WTC11 (cell line): Measurements from ENCODE around the gene OSBP2. TPM values are rescaled to one million over a fixed set of nuclear protein-coding genes. Genes with fewer than 3 reads are reported as not detected.

Experiments
- ATAC-seq: fragments of 200-7000 bp; cut with Tn5 transposase; 2 replicates; pipeline ENCODE4 v1.10.0; 2021; ENCODE audit warnings: mild to moderate bottlenecking, moderate library complexity
- CTCF ChIA-PET: fragments of 300-600 bp; sonication (Branson Sonifier 250); formaldehyde crosslinking; loops from one replicate; lab custom pipeline; 2021; ENCODE audit warnings: antibody characterized with exemption; lab: Charles Lee
- POLR2A ChIA-PET: fragments of 350-600 bp; sonication (Branson Sonifier 250); formaldehyde crosslinking; loops from one replicate; lab custom pipeline; 2021; ENCODE audit warnings: antibody characterized with exemption; lab: Charles Lee
- DNase-seq: peaks from one replicate; pipeline ENCODE4 v3.0.0; 2021; ENCODE audit warnings: low spot score
- H3K27ac Mint-ChIP-seq: 2 replicates; pipeline ENCODE4 v1.8.0; 2021; ENCODE audit warnings: mixed read lengths
- H3K27me3 Mint-ChIP-seq: 2 replicates; pipeline ENCODE4 v1.8.0; 2021; ENCODE audit warnings: low read depth, mild to moderate bottlenecking, moderate library complexity, mixed read lengths
- H3K36me3 Mint-ChIP-seq: 2 replicates; pipeline ENCODE4 v1.8.0; 2021; ENCODE audit warnings: mixed read lengths
- H3K4me1 Mint-ChIP-seq: 2 replicates; pipeline ENCODE4 v1.8.0; 2022; ENCODE audit warnings: mixed read lengths
- H3K4me3 Mint-ChIP-seq: 2 replicates; pipeline ENCODE4 v1.8.0; 2021; ENCODE audit warnings: mild to moderate bottlenecking, moderate library complexity, mixed read lengths
- H3K9me3 Mint-ChIP-seq: 2 replicates; pipeline ENCODE4 v1.8.0; 2021; ENCODE audit warnings: mixed read lengths
- ATF1 ChIP-seq: sonication (generic); formaldehyde crosslinking; IDR thresholded peaks from 2 replicates; pipeline ENCODE4 v1.8.1; 2023; ENCODE audit warnings: mild to moderate bottlenecking, moderate library complexity, missing genetic modification reagents
- CREB1 ChIP-seq: sonication (generic); formaldehyde crosslinking; IDR thresholded peaks from 2 replicates; pipeline ENCODE4 v1.8.0; 2023; ENCODE audit warnings: mild to moderate bottlenecking, missing genetic modification reagents
- ELF4 ChIP-seq: sonication (generic); formaldehyde crosslinking; IDR thresholded peaks from 2 replicates; pipeline ENCODE4 v1.8.1; 2022; ENCODE audit warnings: low read depth, mild to moderate bottlenecking, moderate library complexity, missing genetic modification reagents
- FOXP1 ChIP-seq: sonication (generic); formaldehyde crosslinking; IDR thresholded peaks from 2 replicates; pipeline ENCODE4 v1.8.0; 2022; ENCODE audit warnings: missing genetic modification reagents, mild to moderate bottlenecking, moderate library complexity, borderline replicate concordance
- NFYB ChIP-seq: sonication (generic); formaldehyde crosslinking; conservative IDR thresholded peaks from 2 replicates; pipeline ENCODE4 v1.8.0; 2022; ENCODE audit warnings: low read depth, missing genetic modification reagents
- NR1H2 ChIP-seq: sonication (generic); formaldehyde crosslinking; IDR thresholded peaks from 2 replicates; pipeline ENCODE4 v1.9.0; 2021; ENCODE audit warnings: mild to moderate bottlenecking, moderate library complexity, missing genetic modification reagents
- RORB ChIP-seq: fragments of 250-450 bp; sonication (Bioruptor Pico); IDR thresholded peaks from 2 replicates; pipeline ENCODE4 v1.9.0; 2021; ENCODE audit warnings: mild to moderate bottlenecking
- SMAD4 ChIP-seq: sonication (generic); formaldehyde crosslinking; IDR thresholded peaks from 2 replicates; pipeline ENCODE4 v1.8.0; 2022; ENCODE audit warnings: mild to moderate bottlenecking, missing genetic modification reagents
- SOX15 ChIP-seq: fragments of 250-450 bp; sonication (Bioruptor Pico); IDR thresholded peaks from 2 replicates; pipeline ENCODE4 v1.9.0; 2021; ENCODE audit warnings: mild to moderate bottlenecking
- ZBTB21 ChIP-seq: sonication (generic); formaldehyde crosslinking; IDR thresholded peaks from 2 replicates; pipeline ENCODE4 v1.8.1; 2023; ENCODE audit warnings: mild to moderate bottlenecking, missing genetic modification reagents, borderline replicate concordance
- ZNF232 ChIP-seq: sonication (generic); formaldehyde crosslinking; IDR thresholded peaks from 2 replicates; pipeline ENCODE4 v1.8.0; 2022; ENCODE audit warnings: mild to moderate bottlenecking, missing genetic modification reagents
- ZNF263 ChIP-seq: sonication (generic); formaldehyde crosslinking; IDR thresholded peaks from 2 replicates; pipeline ENCODE4 v1.8.1; 2022; ENCODE audit warnings: low read depth, mild to moderate bottlenecking, moderate library complexity, missing genetic modification reagents
- ZNF671 ChIP-seq: fragments of 250-450 bp; sonication (Bioruptor Pico); IDR thresholded peaks from 2 replicates; pipeline ENCODE4 v1.8.0; 2021; ENCODE audit warnings: mild to moderate bottlenecking
- total RNA-seq: library from RNA; stranded (reverse); gene quantifications from 3 replicates; pipeline ENCODE4 v1.2.3, GENCODE V29; 2021
- TF ChIP-seq, protein P1 (sequence below): sonication (generic); formaldehyde crosslinking; conservative IDR thresholded peaks from 2 replicates; pipeline ENCODE4 v1.8.1; 2023; ENCODE audit warnings: mild to moderate bottlenecking, low read depth, missing genetic modification reagents, moderate library complexity
- TF ChIP-seq, protein P2 (sequence below): sonication (generic); formaldehyde crosslinking; IDR thresholded peaks from 2 replicates; pipeline ENCODE4 v1.8.0; 2022; ENCODE audit warnings: missing genetic modification reagents
- TF ChIP-seq, protein P3 (sequence below): fragments of 250-450 bp; sonication (Bioruptor Pico); IDR thresholded peaks from 2 replicates; pipeline ENCODE4 v1.8.0; 2021; ENCODE audit warnings: mild to moderate bottlenecking
- TF ChIP-seq, protein P4 (sequence below): fragments of 200-600 bp; IDR thresholded peaks from 2 replicates; pipeline ENCODE4 v1.8.0; 2022; ENCODE audit warnings: antibody characterized with exemption
- TF ChIP-seq, protein P5 (sequence below): sonication (generic); formaldehyde crosslinking; IDR thresholded peaks from 2 replicates; pipeline ENCODE4 v1.8.0; 2022; ENCODE audit warnings: mild to moderate bottlenecking, missing genetic modification reagents
- TF ChIP-seq, protein P6 (sequence below): fragments of 250-450 bp; sonication (Bioruptor Pico); IDR thresholded peaks from 2 replicates; pipeline ENCODE4 v1.9.0; 2021; ENCODE audit warnings: mild to moderate bottlenecking, borderline replicate concordance

The OSBP2 gene
- total RNA-seq, 1 experiment from 2014 or later: 4.1 TPM

DNA sequence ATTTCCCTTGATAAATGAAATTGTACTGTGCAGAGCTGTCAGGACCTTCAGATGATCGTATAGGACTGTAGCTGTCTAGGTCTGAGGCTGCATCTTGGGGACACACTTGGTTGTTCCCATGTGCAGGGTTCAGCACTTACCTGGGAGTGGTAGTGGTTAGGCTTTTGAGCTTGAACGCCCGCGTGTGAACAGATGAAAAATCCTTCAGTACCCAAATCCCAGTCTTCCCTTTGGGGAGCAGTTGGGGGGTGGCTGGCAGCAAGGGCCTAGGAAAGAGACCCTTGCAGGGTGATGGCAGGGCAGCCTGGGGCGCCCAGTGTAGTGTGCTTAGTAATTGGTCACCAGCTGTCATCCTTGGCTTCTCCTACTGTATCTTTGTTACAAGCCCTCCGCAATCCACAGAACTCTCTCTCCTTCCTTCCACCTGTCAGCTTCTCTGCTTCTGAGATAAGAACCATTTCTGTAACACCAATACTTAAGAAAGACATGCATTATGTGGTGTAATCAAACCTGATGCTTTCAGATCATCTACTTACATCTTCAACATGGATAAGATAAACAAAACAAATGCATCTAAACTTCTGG is 209.3 kb downstream of the OSBP2 start:
- POLR2A ChIA-PET: no interaction called here
- no peaks in the 10 kb centered on the region for H3K9me3 Mint-ChIP-seq
- no peak overlapping the region for H3K27ac Mint-ChIP-seq
- no peaks in the 10 kb centered on the region for H3K27me3 Mint-ChIP-seq
- CTCF ChIA-PET: no interaction called here
- no peak overlapping the region for H3K4me3 Mint-ChIP-seq
- peaks cover 29% of the 10 kb centered on the region for H3K36me3 Mint-ChIP-seq
- ATAC-seq: no peak
- DNase-seq: no peak
- H3K4me1 Mint-ChIP-seq: no peaks in the 10 kb centered on the region
- TF ChIP-seq, protein P1, sequence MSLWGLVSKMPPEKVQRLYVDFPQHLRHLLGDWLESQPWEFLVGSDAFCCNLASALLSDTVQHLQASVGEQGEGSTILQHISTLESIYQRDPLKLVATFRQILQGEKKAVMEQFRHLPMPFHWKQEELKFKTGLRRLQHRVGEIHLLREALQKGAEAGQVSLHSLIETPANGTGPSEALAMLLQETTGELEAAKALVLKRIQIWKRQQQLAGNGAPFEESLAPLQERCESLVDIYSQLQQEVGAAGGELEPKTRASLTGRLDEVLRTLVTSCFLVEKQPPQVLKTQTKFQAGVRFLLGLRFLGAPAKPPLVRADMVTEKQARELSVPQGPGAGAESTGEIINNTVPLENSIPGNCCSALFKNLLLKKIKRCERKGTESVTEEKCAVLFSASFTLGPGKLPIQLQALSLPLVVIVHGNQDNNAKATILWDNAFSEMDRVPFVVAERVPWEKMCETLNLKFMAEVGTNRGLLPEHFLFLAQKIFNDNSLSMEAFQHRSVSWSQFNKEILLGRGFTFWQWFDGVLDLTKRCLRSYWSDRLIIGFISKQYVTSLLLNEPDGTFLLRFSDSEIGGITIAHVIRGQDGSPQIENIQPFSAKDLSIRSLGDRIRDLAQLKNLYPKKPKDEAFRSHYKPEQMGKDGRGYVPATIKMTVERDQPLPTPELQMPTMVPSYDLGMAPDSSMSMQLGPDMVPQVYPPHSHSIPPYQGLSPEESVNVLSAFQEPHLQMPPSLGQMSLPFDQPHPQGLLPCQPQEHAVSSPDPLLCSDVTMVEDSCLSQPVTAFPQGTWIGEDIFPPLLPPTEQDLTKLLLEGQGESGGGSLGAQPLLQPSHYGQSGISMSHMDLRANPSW (CRISPR knock-in tag): no peak
- TF ChIP-seq ZNF232 (CRISPR knock-in tag) (no peak), CREB1 (CRISPR knock-in tag) (no peak), ZNF263 (CRISPR knock-in tag) (no peak), FOXP1 (CRISPR knock-in tag) (no peak), SMAD4 (no peak), NFYB (CRISPR knock-in tag) (no peak), ZNF671 (CRISPR knock-in tag) (no peak), ZBTB21 (CRISPR knock-in tag) (no peak), RORB (no peak), ELF4 (CRISPR knock-in tag) (no peak), NR1H2 (CRISPR knock-in tag) (no peak)
- TF ChIP-seq, protein P2, sequence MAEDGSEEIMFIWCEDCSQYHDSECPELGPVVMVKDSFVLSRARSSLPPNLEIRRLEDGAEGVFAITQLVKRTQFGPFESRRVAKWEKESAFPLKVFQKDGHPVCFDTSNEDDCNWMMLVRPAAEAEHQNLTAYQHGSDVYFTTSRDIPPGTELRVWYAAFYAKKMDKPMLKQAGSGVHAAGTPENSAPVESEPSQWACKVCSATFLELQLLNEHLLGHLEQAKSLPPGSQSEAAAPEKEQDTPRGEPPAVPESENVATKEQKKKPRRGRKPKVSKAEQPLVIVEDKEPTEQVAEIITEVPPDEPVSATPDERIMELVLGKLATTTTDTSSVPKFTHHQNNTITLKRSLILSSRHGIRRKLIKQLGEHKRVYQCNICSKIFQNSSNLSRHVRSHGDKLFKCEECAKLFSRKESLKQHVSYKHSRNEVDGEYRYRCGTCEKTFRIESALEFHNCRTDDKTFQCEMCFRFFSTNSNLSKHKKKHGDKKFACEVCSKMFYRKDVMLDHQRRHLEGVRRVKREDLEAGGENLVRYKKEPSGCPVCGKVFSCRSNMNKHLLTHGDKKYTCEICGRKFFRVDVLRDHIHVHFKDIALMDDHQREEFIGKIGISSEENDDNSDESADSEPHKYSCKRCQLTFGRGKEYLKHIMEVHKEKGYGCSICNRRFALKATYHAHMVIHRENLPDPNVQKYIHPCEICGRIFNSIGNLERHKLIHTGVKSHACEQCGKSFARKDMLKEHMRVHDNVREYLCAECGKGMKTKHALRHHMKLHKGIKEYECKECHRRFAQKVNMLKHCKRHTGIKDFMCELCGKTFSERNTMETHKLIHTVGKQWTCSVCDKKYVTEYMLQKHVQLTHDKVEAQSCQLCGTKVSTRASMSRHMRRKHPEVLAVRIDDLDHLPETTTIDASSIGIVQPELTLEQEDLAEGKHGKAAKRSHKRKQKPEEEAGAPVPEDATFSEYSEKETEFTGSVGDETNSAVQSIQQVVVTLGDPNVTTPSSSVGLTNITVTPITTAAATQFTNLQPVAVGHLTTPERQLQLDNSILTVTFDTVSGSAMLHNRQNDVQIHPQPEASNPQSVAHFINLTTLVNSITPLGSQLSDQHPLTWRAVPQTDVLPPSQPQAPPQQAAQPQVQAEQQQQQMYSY (CRISPR knock-in tag): no peak
- TF ChIP-seq, protein P3, sequence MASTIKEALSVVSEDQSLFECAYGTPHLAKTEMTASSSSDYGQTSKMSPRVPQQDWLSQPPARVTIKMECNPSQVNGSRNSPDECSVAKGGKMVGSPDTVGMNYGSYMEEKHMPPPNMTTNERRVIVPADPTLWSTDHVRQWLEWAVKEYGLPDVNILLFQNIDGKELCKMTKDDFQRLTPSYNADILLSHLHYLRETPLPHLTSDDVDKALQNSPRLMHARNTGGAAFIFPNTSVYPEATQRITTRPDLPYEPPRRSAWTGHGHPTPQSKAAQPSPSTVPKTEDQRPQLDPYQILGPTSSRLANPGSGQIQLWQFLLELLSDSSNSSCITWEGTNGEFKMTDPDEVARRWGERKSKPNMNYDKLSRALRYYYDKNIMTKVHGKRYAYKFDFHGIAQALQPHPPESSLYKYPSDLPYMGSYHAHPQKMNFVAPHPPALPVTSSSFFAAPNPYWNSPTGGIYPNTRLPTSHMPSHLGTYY (CRISPR knock-in tag): no peak

DNA sequence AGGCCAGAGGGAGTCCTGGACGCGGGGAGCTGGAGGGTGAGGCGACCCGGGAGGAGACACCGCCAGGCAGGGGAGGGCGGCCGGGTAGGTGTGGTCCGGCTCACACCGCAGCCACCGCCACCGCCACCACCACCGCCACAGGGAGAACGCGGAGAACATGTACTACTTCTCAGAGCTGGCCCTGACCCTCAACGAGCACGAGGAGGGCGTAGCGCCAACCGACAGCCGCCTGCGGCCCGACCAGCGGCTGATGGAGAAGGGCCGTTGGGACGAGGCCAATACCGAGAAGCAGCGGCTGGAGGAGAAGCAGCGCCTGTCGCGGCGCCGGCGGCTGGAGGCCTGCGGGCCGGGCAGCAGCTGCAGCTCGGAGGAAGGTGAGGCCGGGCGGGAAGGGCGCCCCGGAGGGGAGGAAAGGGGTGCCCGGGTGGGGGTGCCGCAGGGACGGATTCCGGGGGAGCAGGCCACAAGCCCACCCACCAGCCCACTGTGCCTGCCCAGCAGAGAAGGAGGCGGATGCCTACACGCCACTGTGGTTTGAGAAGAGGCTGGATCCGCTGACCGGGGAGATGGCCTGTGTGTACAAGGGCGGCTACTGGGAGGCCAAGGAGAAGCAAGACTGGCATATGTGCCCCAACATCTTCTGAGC is 211.1 kb downstream of the OSBP2 start:
- POLR2A ChIA-PET: no interaction called here
- CTCF ChIA-PET: interaction anchor here (0.9 kb wide), 1 partner anchor 150 kb away, joined by 3 read pairs; no protein-coding TSS in a partner anchor
- Mint-ChIP-seq H3K4me1 (no peaks in the 10 kb centered on the region), H3K27me3 (no peaks in the 10 kb centered on the region), H3K36me3 (peaks cover 24% of the 10 kb centered on the region), H3K27ac (no peak overlapping the region), H3K4me3 (no peak overlapping the region), H3K9me3 (no peaks in the 10 kb centered on the region)
- no peak for DNase-seq
- ATAC-seq: no peak
- TF ChIP-seq, protein P4, sequence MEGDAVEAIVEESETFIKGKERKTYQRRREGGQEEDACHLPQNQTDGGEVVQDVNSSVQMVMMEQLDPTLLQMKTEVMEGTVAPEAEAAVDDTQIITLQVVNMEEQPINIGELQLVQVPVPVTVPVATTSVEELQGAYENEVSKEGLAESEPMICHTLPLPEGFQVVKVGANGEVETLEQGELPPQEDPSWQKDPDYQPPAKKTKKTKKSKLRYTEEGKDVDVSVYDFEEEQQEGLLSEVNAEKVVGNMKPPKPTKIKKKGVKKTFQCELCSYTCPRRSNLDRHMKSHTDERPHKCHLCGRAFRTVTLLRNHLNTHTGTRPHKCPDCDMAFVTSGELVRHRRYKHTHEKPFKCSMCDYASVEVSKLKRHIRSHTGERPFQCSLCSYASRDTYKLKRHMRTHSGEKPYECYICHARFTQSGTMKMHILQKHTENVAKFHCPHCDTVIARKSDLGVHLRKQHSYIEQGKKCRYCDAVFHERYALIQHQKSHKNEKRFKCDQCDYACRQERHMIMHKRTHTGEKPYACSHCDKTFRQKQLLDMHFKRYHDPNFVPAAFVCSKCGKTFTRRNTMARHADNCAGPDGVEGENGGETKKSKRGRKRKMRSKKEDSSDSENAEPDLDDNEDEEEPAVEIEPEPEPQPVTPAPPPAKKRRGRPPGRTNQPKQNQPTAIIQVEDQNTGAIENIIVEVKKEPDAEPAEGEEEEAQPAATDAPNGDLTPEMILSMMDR: no peak
- TF ChIP-seq ZBTB21 (CRISPR knock-in tag) (no peak), SOX15 (CRISPR knock-in tag) (no peak), ATF1 (no peak)
- TF ChIP-seq, protein P5, sequence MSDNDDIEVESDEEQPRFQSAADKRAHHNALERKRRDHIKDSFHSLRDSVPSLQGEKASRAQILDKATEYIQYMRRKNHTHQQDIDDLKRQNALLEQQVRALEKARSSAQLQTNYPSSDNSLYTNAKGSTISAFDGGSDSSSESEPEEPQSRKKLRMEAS (CRISPR knock-in tag): no peak
- TF ChIP-seq, protein P6, sequence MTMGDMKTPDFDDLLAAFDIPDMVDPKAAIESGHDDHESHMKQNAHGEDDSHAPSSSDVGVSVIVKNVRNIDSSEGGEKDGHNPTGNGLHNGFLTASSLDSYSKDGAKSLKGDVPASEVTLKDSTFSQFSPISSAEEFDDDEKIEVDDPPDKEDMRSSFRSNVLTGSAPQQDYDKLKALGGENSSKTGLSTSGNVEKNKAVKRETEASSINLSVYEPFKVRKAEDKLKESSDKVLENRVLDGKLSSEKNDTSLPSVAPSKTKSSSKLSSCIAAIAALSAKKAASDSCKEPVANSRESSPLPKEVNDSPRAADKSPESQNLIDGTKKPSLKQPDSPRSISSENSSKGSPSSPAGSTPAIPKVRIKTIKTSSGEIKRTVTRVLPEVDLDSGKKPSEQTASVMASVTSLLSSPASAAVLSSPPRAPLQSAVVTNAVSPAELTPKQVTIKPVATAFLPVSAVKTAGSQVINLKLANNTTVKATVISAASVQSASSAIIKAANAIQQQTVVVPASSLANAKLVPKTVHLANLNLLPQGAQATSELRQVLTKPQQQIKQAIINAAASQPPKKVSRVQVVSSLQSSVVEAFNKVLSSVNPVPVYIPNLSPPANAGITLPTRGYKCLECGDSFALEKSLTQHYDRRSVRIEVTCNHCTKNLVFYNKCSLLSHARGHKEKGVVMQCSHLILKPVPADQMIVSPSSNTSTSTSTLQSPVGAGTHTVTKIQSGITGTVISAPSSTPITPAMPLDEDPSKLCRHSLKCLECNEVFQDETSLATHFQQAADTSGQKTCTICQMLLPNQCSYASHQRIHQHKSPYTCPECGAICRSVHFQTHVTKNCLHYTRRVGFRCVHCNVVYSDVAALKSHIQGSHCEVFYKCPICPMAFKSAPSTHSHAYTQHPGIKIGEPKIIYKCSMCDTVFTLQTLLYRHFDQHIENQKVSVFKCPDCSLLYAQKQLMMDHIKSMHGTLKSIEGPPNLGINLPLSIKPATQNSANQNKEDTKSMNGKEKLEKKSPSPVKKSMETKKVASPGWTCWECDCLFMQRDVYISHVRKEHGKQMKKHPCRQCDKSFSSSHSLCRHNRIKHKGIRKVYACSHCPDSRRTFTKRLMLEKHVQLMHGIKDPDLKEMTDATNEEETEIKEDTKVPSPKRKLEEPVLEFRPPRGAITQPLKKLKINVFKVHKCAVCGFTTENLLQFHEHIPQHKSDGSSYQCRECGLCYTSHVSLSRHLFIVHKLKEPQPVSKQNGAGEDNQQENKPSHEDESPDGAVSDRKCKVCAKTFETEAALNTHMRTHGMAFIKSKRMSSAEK (CRISPR knock-in tag): no peak
